ENCODE results near the gene PDXK.

The PDXK gene

GRCh38 chr21:43764576-43765495, 45.9 kb downstream of the PDXK start:
- DNase-seq, result no peak

GRCh38 chr21:43766734-43767497, 48.0 kb downstream of the PDXK start:
- no peak for DNase-seq

DNA sequence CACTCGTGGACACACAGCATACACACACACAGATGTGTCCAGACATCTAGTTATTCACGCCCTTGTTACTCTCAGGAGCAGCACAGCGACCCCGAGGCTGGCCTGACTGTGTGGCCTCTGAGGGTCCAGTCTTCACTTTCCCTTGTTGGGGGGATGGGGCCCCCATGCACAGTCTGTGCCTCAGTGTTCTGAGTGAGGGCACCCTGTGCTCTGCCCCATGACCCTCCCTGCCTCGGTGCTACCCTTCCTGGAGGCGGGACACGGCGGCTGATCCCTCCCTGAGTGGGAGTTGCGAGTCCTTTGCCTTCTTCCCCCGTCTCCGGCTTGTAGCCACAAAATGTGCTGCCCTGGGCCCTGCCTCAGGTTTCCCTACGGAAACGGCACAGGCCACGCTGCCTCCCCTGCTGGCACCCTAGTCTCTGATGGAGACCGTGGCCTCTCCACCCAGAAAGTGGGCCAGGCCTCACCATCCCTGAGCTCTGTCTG, 48.6 kb downstream of the PDXK start:
- DNase-seq, result no peak

- no peak for DNase-seq
Observed at GRCh38 chr21:43767984-43768867, 49.3 kb downstream of the PDXK start.

DNA sequence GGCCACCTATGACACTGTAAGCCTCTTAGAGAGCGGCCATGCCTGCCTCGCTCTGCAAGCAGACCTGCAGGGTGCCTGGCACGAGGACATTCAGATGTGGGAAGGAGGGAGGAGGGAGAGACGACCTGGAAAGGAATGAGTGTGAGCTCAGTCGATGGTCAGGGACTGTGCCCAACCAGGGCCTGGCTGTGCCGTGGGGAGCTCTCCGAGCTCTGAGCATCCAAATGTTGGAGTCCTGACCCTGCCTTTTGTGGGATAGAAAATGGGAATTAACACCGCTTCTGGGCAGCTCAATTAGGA, 49.9 kb downstream of the PDXK start:
- DNase-seq, result no peak

DNA sequence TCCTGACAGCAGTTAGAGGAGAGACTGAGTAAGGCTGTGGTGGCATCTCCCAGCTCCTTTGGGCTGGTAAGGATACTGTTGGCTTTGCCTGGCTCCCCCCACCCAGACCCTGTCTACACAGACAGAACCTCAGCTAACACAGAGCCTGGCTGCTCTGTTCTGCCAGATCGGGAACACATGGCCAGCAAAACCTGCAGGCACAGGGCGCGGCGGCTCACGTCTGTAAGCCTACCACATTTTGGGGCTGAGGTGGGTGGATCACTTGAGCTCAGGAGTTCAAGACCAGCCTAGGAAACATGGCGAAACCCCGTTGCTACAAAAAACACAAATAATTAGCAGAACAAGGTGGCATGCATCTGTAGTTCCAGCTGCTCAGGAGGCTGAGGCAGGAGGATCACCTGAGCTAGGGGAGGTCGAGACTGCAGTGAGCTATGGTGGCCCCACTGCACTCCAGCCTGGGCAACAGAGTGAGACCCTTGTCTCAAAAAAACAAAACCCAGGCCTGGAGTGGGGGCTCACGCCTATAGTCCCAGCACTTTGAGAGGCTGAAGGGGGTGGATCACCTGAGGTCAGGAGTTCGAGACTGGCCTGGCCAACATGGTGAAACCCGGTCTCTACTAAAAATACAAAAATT, 50.5 kb downstream of the PDXK start:
- no peak for DNase-seq

GRCh38 chr21:43770066-43770655, 51.2 kb downstream of the PDXK start:
- no peak for DNase-seq

- DNase-seq, result no peak
Observed at GRCh38 chr21:43771199-43771675, 52.3 kb downstream of the PDXK start.

DNA sequence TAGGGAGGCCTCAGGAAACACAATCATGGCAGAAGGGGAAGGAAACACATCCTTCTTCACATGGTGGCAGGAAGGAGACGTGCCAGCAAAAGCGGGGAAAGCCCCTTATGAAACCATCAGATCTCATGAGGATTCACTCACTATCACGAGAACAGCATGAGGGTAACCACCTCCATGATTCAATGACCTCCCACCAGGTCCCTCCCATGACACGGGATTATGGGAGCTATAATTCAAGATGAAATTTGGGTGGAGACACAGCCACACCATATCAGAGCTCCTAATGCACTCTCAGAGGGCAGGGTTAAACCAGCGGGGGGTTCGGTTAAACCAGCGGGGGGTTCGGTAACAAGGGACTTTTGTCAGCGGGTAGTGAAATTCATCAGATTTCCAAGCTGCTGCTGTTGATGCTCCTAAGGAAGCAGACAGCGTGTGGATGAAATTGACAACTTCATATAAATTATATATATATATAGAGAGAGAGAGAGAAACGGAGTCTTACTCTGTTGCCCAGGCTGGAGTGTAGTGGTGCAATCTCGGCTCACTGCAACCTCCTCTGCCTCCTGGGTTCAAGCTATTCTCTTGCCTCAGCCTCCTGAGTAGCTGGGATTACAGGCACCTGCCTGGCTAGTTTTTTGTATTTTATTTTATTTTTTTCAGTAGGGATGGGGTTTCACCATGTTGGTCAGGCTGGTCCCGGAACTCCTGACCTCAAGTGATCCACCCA, 52.9 kb downstream of the PDXK start:
- DNase-seq, result no peak

GRCh38 chr21:43772425-43772821, 53.5 kb downstream of the PDXK start:
- DNase-seq, result no peak

DNA sequence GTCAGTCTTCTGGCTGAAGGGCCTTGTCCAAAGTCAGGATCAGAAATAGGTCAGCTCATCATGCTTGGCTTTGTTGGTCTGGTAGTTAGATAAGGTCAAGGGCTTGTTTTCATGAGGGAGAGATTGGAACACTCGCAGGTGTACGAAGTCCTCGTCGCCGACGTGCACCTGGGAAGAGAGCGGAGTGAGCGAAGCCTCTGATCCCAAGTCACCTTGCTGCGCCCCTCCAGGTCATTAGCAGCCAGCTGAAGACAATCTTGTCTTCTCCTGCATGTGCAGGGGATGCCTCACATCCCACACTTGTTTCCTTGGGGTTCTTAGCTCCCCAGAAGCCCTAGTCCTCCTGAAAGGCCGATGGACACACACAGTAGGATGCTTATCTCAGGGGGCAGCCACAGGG, 55.2 kb downstream of the PDXK start:
- DNase-seq, result no peak

GRCh38 chr21:43775190-43775589, 56.3 kb downstream of the PDXK start:
- DNase-seq, result no peak

DNA sequence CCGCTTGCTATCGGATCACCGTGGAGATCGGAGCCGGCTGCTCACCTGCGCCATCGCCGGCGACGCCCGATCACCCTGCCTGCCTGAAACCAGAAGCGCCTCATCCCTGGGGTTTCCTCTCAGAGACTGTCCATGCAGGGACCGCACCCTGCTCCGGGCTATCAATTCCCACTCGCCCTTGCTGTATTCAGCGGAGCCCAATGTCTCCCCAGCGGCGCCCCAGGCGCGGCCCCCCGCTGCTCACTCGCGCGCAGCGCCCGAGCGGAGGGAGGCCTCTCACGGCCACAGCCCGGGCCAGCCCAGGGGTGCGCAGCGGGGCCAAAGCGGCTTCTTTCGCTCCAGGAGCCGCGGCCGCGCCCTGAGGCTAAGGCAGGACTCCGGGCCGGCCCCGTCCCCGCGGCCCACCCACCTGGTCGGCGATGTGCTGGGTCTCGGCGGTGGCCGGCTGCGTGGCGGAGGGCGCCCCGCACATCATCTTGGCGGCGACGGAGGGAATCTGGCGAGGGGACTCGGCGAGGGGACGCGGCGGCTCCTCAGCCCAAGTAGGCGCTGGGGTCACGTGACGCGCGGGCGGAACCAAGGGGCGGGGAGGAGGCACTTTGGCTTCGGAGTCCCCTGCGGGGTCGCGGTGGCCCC, 57.0 kb downstream of the PDXK start, which contains the start of gene CSTB:
CSTB (minus strand) TSS at position 514 of the 636 bp plus-strand sequence; CDS start at position 475, 39 bp downstream.
- DNase-seq, result peak; percentile 75

GRCh38 chr21:43777953-43778352, 59.0 kb downstream of the PDXK start:
- DNase-seq, result no peak

GRCh38 chr21:43778469-43779335, 59.8 kb downstream of the PDXK start:
- no peak for DNase-seq

- no peak for DNase-seq
Observed at GRCh38 chr21:43779660-43780059, 60.7 kb downstream of the PDXK start.

DNA sequence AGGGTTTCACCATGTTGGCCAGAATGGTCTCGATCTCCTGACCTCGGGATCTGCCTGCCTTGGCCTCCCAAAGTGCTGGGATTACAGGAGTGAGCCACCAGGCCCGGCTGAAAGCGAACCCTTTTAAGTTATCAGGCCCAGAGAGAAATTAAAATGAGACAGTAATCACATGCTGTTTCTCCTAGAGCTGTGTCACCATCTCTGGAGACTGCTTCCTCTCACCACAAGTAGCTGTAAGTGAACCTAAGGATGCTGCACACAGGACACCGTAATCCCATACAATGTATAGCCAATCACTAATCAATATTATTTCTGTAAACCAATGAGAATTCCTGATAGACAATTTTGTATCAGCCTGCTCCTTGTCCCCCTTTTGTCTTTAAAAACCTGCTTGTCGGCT, 62.9 kb downstream of the PDXK start:
- DNase-seq, result no peak

GRCh38 chr21:43782431-43783097, 63.6 kb downstream of the PDXK start:
- no peak for DNase-seq

Measured in central memory CD4-positive, alpha-beta T cell (primary cell).